ENCODE results near the gene SHROOM2.

Gene SHROOM2

GRCh38 chrX:9943420-9943819 lies 157.2 kb downstream of the SHROOM2 start:
- no peak for DNase-seq (ENCODE audit: low spot score)

DNA sequence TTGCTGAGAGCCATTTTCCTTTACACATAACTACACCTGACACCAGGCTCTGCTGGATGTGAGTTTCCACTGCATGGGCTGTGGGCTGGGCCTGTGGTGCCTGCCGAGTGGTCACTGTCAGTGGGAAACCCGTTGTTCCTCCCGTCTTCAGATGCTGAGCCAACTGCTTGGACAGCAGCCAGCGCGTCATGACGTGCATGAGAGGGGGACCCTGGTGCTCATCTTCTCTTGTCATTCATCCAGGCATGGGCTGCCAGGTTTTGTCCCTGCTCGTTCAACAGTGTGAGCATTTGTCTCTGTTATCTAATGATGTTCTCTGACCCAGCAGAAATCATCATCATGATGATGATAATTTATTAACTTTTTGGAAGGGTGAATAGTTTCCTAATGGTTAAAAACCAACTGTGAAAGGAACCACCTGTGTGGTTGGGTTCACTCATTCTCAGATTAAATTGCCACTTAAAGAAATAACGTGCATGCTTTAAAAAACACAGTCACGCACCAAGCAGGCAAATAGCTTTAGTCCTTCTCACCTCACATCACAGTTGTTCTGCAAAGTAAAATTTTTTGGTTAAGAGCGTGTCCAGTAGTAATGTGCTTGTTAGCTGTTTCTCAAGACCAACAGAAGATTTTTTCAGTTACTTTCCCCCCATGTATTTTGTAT lies 161.0 kb downstream of the SHROOM2 start:
- no peak for DNase-seq (ENCODE audit: low spot score)

DNA sequence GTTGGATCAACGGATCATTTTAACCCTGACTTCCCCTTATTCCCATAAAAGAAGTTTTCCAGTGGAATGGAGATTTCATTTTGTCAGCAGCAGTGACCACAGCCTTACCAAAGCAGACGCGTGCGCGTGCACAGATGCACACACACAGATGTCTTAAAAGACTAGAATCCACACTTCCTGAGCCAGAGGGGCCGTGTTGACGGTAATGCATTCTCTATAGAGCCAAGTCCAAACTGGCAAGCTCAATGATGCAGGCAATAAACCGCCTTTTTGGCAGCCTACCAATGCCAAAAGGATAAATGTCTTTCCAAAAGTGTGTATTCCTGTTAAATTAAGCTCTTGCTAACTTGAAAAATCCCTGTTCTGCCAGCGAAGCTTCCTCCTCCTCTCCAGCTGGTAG lies 162.2 kb downstream of the SHROOM2 start:
- DNase-seq (ENCODE audit: low spot score) = no peak

- no peak for DNase-seq (ENCODE audit: low spot score)
Observed at GRCh38 chrX:9952300-9952699, 166.1 kb downstream of the SHROOM2 start.

- DNase-seq (ENCODE audit: low spot score) = no peak
Observed at GRCh38 chrX:9953396-9953795, 167.2 kb downstream of the SHROOM2 start.

GRCh38 chrX:9955506-9955905 lies 169.3 kb downstream of the SHROOM2 start:
- no peak for DNase-seq (ENCODE audit: low spot score)

GRCh38 chrX:9957743-9958142 lies 171.5 kb downstream of the SHROOM2 start:
- DNase-seq (ENCODE audit: low spot score) = no peak

DNA sequence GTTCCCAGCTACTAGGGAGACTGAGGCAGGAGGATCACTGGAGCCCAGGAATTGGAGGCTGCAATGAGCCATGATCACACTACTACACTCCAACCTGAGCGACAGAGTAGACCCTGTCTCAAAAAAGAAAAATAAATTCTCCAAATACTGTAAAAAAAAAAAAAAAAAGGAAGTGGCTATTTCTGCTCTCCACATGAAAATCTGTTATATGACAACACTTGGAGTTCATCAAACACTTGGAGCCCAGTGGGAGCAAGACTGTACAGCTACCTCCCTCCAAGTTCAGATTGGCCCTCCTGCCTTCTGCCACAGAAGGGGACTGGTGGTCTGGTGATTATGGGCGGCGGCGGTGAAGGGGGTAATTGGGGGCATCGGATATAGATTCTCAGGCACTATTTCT lies 172.0 kb downstream of the SHROOM2 start:
- no peak for DNase-seq (ENCODE audit: low spot score)

DNA sequence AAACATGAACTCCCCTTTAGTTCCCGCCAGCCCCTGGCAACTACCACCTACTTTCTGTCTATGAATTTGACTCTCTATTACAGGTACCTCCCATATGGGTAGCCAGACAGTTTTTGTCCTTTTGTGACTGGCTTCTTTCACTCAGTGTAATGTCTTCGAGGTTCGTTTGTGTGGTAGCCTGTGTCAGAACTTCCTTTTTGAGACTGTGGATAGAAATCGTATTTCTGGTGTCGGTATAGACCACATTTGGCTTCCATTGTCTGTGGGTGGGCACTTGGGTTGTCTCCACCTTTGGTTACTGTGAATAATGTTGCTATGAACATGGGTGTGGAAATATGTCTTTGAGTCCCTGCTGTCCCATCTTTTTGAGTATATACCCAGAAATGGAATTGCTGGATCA lies 175.5 kb downstream of the SHROOM2 start:
- no peak for DNase-seq (ENCODE audit: low spot score)

GRCh38 chrX:9966775-9967408 lies 180.7 kb downstream of the SHROOM2 start, which contains the start of gene CLDN34:
Gene CLDN34, plus strand, starts transcription at chrX:9967358. Its CDS starts 0 bp downstream, at chrX:9967358.
- DNase-seq (ENCODE audit: low spot score) = no peak

DNA sequence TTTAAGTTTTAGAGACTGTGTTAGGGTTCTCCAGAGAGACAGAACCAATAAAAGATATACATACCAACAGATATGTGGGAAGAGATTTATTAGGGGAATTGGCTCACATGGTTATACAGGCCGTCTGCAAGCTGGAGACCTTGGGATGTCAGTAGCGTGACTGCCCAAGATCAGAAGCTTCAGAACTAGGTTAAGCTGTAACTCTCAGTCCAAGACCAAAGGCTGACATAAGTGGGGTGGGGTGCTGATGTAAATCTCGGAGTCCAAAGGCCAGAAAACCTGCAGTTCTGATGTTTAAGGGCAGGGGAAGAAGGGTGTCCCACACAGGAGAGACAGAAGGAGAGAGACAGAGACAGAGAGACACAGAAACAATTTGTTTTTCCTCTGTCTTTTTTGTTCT lies 191.4 kb downstream of the SHROOM2 start:
- no peak for DNase-seq (ENCODE audit: low spot score)

- DNase-seq (ENCODE audit: low spot score) = no peak
Observed at GRCh38 chrX:9980401-9980800, 194.2 kb downstream of the SHROOM2 start.

GRCh38 chrX:9980927-9981326 lies 194.7 kb downstream of the SHROOM2 start:
- no peak for DNase-seq (ENCODE audit: low spot score)

DNA sequence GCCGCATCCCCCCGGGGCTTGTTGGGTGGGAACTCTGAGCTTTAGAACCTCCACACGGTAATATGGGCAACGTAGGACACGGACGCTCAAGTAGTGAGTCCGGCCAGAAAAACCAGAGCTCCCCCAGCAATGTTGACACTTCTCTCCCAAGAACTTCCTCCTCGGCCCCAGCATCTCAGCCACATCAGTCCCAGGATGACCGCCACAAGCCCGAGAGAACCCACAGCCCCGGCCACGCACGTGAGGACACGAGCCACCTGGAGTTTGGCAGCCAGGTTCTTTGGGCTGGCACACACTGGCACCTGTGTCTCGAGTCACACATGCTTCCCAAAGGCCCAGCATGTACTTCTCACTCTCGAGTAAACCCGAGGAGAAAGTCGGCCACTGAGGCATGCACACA lies 197.2 kb downstream of the SHROOM2 start:
- DNase-seq (ENCODE audit: low spot score) = no peak

- DNase-seq (ENCODE audit: low spot score) = no peak
Observed at GRCh38 chrX:9983846-9984245, 197.6 kb downstream of the SHROOM2 start.

DNA sequence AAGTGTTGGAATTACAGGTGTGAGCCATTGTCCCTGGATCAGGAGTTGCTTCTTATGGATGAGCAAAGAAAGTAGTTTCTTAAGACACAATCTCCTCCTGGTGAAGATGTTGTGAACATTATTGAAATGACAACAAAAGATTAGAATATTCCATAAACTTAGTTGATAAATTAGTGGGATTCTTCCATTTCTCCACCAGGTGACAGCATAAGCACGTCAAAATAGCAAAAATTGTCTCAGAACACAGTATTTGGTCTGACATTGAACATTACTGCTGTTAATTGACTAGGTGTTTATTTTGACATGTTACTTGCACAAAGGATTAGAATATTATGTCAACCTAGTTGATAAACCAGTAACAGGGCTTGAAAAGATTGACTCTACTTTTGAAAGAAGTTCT lies 202.5 kb downstream of the SHROOM2 start:
- no peak for DNase-seq (ENCODE audit: low spot score)

DNA sequence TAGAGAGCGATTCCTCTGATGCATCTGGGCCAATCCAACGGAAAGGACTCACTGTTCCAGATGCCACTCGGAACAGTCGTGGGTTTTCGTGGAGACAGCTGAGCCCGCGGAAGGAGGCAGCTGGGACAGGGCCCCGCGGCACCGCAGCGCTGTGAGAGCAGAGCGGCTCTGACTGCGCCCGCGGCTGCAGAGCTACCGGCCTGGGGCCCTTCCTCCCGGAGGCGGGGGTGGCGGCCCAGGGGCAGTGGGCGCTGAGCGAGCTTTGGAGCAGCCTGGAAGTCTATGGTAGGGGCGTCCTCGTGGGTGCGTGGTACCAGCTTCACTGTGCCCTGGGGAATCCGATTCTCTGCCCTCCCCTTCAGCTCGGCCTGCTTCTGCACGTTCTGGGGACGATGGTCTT lies 205.8 kb downstream of the SHROOM2 start:
- DNase-seq (ENCODE audit: low spot score) = no peak

- DNase-seq (ENCODE audit: low spot score) = no peak
Observed at GRCh38 chrX:9992724-9993123, 206.5 kb downstream of the SHROOM2 start.

GRCh38 chrX:9995855-9996339 lies 209.7 kb downstream of the SHROOM2 start:
- DNase-seq (ENCODE audit: low spot score) = peak; percentile 78

DNA sequence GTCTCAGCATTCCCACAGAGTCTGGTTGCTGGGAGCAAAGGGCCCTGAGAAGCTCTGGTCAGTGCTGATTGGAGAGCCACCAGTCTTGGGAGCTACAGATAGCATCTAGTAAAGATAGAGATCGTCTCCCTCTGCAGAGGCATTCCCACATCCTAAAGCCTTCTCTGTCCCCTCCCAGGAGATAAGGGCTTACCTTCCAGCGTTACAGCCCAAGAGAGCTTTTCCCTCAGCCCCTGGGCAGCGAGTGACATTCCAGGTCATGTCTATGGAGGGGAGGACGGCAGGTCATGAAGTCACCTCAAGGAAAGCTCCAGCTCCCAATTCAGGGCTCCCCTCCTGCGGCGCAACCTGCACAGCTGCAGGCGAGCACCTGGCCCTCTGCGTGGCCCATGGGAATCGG lies 210.8 kb downstream of the SHROOM2 start:
- no peak for DNase-seq (ENCODE audit: low spot score)

DNA sequence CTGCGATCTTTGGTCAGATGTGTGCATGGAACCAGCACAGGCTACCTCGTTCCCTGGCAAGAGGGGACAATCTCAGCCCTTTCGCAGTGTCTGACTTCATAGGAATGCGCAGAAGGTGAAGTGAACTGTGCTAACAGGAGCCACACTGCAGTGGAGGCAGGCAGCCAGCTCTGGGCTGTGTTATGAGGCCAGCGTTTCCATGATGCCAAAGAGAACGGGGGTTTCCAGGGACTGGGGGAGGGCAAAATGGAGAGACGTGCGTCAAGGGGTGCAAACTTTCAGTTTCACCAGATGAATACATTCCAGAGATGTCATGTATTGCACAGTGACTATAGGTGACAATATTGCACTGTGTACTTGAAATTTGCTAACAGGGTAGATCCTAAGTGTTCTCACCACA lies 211.3 kb downstream of the SHROOM2 start:
- peak; percentile 57 for DNase-seq (ENCODE audit: low spot score)
